ENCODE results near the gene B4GALT3.

The B4GALT3 gene

DNA sequence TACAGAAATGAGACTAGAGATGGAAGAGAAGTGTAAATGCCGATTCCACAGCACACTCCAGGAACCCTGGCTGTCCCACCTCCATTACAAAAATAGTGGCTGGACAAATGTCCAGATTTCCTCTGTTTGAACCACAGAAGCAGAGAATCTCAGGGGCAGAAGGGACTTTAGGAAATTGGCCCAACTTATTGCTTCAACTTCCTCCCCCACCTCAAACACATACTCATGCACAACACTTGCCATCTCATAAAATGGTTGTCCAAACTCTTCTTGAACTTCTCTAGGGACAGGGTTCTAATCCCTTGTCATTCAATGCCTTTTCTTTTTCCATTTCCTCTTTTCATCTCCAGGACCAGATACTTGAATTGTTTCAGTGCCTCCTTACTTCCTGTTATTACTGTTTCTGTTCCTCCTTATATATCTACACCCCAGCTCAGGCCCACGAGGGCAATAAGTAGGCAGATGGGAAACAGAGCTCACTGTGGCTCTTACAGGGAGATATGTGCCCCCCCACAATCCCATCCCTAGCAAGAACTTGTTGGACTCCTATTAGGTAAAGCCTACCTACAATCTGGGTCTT is 8.5 kb upstream of the B4GALT3 start:
- no peak for ATAC-seq

GRCh38 chr1:161185282-161185682 is 8.0 kb upstream of the B4GALT3 start:
- ATAC-seq, result peak; percentile 45 to 51

DNA sequence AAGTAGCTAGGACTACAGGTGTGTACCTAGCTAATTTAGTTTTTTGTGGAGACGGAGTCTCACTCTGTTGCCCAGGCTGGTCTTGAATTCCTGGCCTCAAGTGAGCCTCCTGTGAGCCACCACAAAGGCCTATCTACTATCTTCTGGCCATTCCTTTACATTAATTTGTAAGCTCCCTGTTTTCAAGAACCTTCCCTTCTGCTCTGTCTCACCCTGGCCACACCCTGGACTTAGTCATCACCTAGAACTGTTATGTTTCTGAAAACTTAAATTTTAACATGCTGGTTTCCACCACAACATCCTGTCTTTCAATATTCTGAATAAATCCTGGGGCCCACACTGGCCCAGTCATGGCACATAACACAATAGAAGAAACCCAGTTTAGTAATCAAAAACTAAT is 4.9 kb upstream of the B4GALT3 start:
- peak; percentile 85 to 86 for ATAC-seq

DNA sequence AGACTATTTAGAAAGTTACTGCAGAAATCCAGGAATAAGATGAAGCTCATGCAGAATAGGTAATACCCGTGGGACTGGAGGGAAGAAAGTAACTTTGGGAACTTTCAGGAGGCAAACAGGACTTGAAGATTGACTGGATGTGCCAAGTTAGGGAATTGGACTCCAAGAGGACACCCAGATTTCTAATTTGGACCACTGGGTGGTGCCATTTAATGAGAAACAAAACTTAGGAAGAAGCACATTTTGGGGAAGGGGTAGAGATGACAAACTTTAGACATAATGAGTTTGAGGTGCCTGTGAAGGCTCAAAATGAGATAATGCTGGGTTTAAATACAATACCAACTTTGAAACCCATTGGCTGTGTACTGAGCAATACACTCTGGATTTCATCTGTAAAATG is 3.3 kb upstream of the B4GALT3 start:
- ATAC-seq, result no peak

- ATAC-seq, result no peak
These were observed 2.4 kb upstream of the B4GALT3 start for GRCh38 chr1:161179698-161180097.

DNA sequence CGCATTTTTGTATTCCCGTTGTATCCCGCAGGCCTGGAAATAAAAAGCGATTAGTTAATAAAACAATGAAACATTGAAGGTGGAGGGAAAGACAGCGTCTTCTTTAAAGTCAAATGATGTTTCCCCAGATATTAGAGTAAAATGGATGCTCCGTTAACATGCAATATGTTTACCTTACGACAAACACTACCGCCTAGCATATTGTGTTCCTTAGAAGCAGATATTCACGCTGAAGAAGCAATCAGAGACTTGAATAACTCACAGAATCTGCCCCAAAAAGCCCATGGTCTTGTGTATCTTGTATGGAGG is 583 bp upstream of the B4GALT3 start:
- ATAC-seq, result no peak

DNA sequence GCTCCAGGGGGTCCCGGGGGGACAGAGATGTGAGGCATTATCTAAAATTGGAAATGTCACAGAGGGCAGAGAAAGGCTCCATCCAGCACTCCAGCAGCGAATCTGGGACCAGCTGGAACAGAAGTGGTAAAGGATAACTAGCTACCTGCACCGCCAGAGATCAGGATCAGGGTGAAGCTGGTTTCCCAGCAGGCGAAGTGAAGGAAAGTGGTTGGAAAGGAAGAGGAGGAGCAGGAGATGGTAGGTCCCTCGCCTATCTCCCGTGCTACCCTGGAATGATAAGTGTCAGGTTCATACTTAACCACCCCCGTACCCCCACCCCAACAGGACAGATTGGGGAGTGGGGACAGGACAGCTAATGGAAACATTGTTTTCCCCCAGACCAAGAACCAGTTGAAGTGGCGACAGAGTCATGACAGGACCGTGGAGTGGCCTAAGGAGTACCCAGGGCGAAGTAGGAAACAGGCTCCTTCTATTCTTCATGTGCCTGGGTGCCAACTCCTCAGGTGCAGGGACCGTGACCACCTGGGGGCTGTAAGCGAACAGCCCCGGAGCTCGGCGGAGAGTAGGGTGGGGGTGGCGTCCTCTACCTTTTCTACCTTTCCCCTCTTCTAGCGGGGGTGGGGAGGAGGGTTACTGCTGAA is 717 bp downstream of the B4GALT3 start:
- no peak for ATAC-seq

- ATAC-seq, result no peak
These were observed 1.4 kb downstream of the B4GALT3 start for GRCh38 chr1:161175771-161176453.

DNA sequence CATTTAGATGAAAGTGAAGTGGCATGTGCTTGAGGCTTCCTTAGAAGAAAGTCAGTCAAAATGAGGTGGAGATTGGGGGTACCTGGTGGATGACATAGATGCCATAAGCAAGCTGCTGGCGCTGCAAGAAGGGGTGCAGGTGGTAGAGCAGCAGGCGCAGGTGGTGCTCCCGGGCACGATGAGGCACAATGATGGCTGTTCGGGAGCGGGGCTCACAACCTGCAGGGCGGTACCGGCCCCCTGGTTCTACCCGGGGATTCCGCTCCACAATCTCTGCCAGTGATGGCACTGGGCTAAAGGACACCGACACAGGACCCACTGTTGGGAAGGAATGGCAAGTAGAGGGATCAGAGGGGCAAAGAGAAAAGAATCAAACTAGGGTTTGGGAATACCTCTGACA is 2.4 kb downstream of the B4GALT3 start:
- ATAC-seq, result no peak

- no peak for ATAC-seq
These were observed 3.6 kb downstream of the B4GALT3 start for GRCh38 chr1:161173711-161174110.

GRCh38 chr1:161172776-161173376 is 4.4 kb downstream of the B4GALT3 start:
- no peak for ATAC-seq

- ATAC-seq, result no peak
These were observed 5.0 kb downstream of the B4GALT3 start for GRCh38 chr1:161172349-161172748.

DNA sequence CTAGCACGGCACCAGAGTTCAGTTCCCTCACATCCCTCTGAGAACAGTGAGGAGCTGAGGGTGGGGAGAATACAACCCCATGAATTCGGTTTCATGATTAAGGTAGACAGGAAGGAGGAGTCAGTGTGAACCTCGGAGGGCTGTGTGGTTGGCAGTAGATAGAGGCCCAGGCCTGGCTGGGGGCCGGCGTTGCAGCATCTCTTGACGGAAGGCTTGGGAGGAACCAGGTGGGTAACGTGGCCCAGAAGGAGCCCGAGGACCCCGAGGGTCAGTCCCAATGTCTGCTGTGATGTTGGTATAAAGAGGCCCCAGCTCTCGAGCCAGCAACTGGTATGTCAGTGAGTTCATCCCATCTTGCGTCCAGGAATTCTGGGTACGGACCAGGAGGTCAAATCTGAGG is 5.6 kb downstream of the B4GALT3 start:
- ATAC-seq, result no peak

DNA sequence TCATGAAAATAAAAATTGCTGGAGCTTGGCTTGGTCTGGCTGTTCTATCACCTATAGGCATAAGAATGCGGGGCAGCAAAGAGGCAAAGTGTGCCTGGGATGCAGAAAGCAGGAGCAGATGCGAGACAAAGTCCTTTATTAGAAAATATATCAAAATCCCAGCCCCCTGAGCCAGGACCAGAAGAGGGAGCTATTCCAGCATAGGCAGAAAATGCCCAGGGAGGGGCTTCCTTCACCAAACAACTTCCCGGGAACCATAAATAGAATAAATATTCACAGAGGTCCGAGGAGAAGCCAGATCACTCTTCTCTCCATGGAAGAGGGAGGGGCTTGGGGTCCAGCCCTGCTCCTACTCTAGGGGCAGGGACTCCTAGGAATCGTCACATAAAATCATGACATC is 6.1 kb downstream of the B4GALT3 start:
- no peak for ATAC-seq

- no peak for ATAC-seq
These were observed 8.4 kb downstream of the B4GALT3 start for GRCh38 chr1:161168906-161169305.

DNA sequence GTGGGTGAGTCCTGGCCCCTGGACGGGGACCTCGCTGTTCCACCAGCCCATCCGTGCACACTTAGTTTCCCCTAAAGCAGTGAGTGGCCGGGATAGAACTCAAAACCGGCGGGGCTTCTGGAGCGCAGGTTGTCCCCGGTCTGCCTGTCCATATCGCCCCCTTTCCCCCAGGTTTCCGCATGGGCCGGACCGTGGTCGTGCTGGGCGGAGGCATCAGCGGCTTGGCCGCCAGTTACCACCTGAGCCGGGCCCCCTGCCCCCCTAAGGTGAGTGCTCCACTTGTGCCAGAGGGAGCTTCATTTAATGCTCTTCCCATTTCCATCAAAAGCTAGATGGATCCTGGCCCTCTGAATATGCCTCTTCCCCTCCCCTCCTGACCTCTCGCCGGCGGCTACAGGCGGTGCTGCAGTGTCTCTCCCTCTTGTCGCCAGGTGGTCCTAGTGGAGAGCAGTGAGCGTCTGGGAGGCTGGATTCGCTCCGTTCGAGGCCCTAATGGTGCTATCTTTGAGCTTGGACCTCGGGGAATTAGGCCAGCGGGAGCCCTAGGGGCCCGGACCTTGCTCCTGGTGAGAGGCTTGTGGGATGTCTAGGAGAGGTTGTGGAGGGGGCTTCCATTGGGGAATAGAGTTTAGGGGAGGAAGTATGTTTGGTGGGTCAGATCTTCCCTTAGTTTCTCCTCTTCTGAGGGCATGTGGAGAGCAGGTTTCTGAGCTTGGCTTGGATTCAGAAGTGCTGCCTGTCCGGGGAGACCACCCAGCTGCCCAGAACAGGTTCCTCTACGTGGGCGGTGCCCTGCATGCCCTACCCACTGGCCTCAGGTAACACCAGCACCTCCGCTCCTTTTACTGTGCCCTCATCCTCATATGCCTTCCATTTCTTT is 10.4 kb downstream of the B4GALT3 start:
- ATAC-seq, result no peak

DNA sequence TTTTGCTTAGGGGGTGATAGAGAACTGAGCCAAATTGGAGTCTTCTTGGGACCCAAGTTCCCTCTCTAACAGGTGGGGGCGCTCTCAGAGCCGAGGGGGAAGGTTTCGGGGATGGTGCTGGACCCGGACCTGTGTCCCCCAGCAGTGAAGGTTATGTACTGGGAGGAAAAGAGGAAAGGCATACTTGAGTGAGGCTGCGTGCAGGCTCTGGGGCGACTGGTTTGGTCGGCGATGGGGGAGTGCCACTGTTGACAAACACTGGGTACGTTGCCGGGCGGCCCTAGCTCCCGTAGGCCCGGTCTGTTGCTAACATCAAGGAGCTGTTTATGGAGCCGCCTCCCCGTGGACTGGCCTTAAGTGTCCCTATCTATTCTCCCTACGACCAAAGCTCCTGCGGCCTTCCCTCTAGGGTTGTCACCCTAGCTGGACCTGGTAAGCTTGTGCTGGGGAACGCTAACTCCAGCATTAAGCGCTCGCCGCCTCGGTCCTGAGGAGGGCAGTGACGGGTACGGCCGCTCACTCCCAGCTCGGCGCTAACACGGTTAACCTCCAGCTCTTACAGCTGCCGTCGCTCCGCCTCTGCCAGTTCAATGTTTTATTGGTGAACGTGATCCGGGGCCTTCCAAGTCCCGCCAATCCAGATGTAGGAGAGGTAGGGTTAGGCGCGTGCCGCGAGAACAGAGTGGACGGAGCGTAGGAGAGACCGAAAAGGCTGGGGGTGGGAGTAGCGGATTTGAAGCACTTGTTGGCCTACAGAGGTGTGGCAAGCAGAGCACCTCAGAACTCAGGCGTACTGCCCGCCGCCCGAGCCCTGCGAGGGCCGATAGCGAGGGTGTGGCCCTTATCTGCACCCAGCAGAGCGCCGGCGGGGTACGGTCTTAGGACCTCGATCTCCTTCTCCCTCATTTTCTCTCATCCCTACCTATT is 11.3 kb downstream of the B4GALT3 start, which contains the start of gene PPOX:
Gene PPOX, plus strand, starts transcription at position 685 of the 927 bp plus-strand sequence. CDS start 422 bp downstream, outside the sequence.
- ATAC-seq, result peak; percentile 96 to 98

DNA sequence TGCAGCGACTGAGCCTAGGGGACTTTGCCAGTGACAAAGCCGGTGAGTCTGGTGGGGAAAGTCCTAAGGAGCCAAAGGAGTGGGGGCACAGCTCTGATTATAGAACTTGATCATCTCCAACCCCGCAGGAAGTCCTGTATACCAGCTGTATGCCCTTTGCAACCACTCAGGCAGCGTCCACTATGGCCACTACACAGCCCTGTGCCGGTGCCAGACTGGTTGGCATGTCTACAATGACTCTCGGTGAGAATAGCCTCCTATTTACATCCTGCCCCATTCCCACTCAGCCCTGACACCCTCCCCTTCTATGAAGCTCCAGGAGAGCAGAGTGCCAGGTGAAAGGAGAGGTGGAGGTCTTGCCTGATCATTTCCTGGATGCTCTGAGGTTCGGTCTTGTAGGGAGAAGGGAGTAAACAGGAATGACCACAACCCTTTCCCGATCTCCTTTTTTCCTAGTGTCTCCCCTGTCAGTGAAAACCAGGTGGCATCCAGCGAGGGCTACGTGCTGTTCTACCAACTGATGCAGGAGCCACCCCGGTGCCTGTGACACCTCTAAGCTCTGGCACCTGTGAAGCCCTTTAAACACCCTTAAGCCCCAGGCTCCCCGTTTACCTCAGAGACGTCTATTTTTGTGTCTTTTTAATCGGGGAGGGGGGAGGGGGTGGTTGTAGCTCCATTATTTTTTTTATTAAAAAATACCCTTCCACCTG is 12.3 kb downstream of the B4GALT3 start:
- no peak for ATAC-seq

DNA sequence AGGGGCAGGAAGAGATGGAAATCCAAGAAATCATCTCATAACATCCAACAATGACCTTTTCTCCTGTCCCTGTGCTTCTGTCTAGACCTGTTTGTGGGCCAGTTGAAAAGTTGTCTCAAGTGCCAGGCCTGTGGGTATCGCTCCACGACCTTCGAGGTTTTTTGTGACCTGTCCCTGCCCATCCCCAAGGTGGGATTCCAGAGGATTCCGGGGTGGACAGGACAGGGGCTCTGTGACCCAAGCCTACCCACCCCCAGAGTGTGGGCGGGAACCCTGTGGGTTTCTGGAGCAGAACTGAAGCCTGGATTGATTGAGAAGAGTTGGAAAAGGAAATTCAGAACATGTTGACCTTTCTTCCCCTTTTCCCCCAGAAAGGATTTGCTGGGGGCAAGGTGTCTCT is 13.5 kb downstream of the B4GALT3 start:
- no peak for ATAC-seq

GRCh38 chr1:161162806-161163205 is 14.5 kb downstream of the B4GALT3 start:
- no peak for ATAC-seq

- ATAC-seq, result no peak
These were observed 15.3 kb downstream of the B4GALT3 start for GRCh38 chr1:161162052-161162451.
